HEK293 (cell line): ENCODE results near the gene MDH2.
A peak's percentile ranks its signal among the peaks of the same experiment; 100 is the strongest.
"Not testable (repeated sequence)": the region's sequence is repeated elsewhere in the genome, so short reads cannot be mapped to it uniquely, and the experiment has no call there.

Experiments
- CTCF ChIA-PET: fragments of 350-600 bp; formaldehyde crosslinking; extraction: SDS; loops from one replicate; lab custom pipeline; 2021; ENCODE audit warnings: antibody characterized with exemption; lab: Yijun Ruan, JAX
- POLR2A ChIA-PET: fragments of 300-600 bp; formaldehyde crosslinking; extraction: SDS; loops from one replicate; lab custom pipeline; 2020; ENCODE audit warnings: antibody characterized with exemption, inconsistent platforms; lab: Yijun Ruan, JAX
- H3K27ac ChIP-seq: fragments of 200-500 bp; sonication (Bioruptor generic); 2 replicates; pipeline ENCODE4 v1.5.1; 2014; ENCODE audit warnings: low read depth, low read length, control low read depth, inconsistent platforms; ENCODE audit errors: extremely low read depth
- H3K36me3 ChIP-seq, 2 experiments: fragments of 200-500 bp in 1 of 2; sonication (Bioruptor generic) in 1 of 2; 1 replicate in 1 of 2; 2 replicates in 1 of 2; pipeline ENCODE4 v1.5.1; 2014 to 2017; ENCODE audit warnings: inconsistent platforms in 2 of 2, low read length in 2 of 2; ENCODE audit not compliant: control insufficient read depth in 2 of 2, insufficient read depth in 1 of 2
- H3K4me1 ChIP-seq: fragments of 200-500 bp; sonication (Bioruptor generic); 2 replicates; pipeline ENCODE4 v1.5.1; 2014; ENCODE audit warnings: mild to moderate bottlenecking, low read length, inconsistent platforms; ENCODE audit not compliant: control insufficient read depth, insufficient read depth
- H3K4me3 ChIP-seq: 2 replicates; pipeline ENCODE4 v1.5.1; 2011; ENCODE audit warnings: low read depth, mild to moderate bottlenecking, control low read depth, low read length, moderate library complexity
- H3K9me3 ChIP-seq: fragments of 200-500 bp; sonication (Bioruptor generic); 2 replicates; pipeline ENCODE4 v1.5.1; 2014; ENCODE audit warnings: low read depth, low read length, inconsistent platforms; ENCODE audit not compliant: control insufficient read depth, insufficient read depth
- ATF2 ChIP-seq: fragments of 450-650 bp; formaldehyde crosslinking; IDR thresholded peaks from 2 replicates; pipeline ENCODE4 v1.5.1; 2016; ENCODE audit warnings: missing biosample characterization, missing genetic modification characterization, low read depth
- ZBTB1 ChIP-seq: fragments of 450-650 bp; formaldehyde crosslinking; IDR thresholded peaks from 2 replicates; pipeline ENCODE4 v1.5.1; 2016; ENCODE audit warnings: missing biosample characterization, missing genetic modification characterization
- ZBTB44 ChIP-seq: fragments of 450-650 bp; IDR thresholded peaks from 2 replicates; pipeline ENCODE4 v1.5.1; 2018; ENCODE audit warnings: missing biosample characterization, mild to moderate bottlenecking, missing genetic modification characterization
- ZBTB6 ChIP-seq: fragments of 450-650 bp; formaldehyde crosslinking; IDR thresholded peaks from 2 replicates; pipeline ENCODE4 v1.5.1; 2017; ENCODE audit warnings: missing biosample characterization, missing genetic modification characterization
- ZBTB8A ChIP-seq: fragments of 450-650 bp; formaldehyde crosslinking; IDR thresholded peaks from 2 replicates; pipeline ENCODE4 v1.5.1; 2016; ENCODE audit warnings: missing biosample characterization, missing genetic modification characterization
- ZNF10 ChIP-seq: fragments of 450-650 bp; formaldehyde crosslinking; IDR thresholded peaks from 2 replicates; pipeline ENCODE4 v1.5.1; 2017; ENCODE audit warnings: missing biosample characterization, missing genetic modification characterization
- ZNF157 ChIP-seq: fragments of 450-650 bp; formaldehyde crosslinking; IDR thresholded peaks from 2 replicates; pipeline ENCODE4 v1.5.1; 2016; ENCODE audit warnings: missing biosample characterization, missing genetic modification characterization
- ZNF362 ChIP-seq: fragments of 450-650 bp; formaldehyde crosslinking; IDR thresholded peaks from 2 replicates; pipeline ENCODE4 v1.5.1; 2016; ENCODE audit warnings: missing biosample characterization, missing genetic modification characterization
- ZNF518A ChIP-seq: fragments of 450-650 bp; formaldehyde crosslinking; conservative IDR thresholded peaks from 2 replicates; pipeline ENCODE4 v1.5.1; 2016; ENCODE audit warnings: low read depth, missing biosample characterization, missing genetic modification characterization
- ZNF580 ChIP-seq: fragments of 450-650 bp; formaldehyde crosslinking; IDR thresholded peaks from 2 replicates; pipeline ENCODE4 v1.5.1; 2016; ENCODE audit warnings: missing biosample characterization, missing genetic modification characterization

MDH2 gene

GRCh38 chr7:76049295-76049694, 1.4 kb downstream of the MDH2 start (continued):
- TF ChIP-seq ZNF518A (tag by site-specific recombination) (no peak), ZBTB6 (tag by site-specific recombination) (no peak), ZBTB44 (tag by site-specific recombination) (no peak), ZNF362 (no peak), ZBTB1 (tag by site-specific recombination) (no peak)
- TF ChIP-seq, all 188 proteins: peak for 0

- H3K9me3 ChIP-seq = no peaks in the 10 kb centered on the region
- H3K4me1 ChIP-seq = no peaks in the 10 kb centered on the region; the same call in 1 of the 2 replicates
- no peak overlapping the region for H3K4me3 ChIP-seq
- no peak overlapping the region for H3K27ac ChIP-seq
- POLR2A ChIA-PET = no interaction called here
- TF ChIP-seq ZNF580 (no peak), ZBTB1 (tag by site-specific recombination) (no peak), ZNF10 (tag by site-specific recombination) (no peak)
- peaks cover 19 to 54% of the 10 kb centered on the region in 2 experiments for H3K36me3 ChIP-seq
- CTCF ChIA-PET = no interaction called here
Measured at GRCh38 chr7:76050545-76050944, 2.6 kb downstream of the MDH2 start.

GRCh38 chr7:76051840-76052239, 3.9 kb downstream of the MDH2 start:
- ChIA-PET CTCF (no interaction called here), POLR2A (interaction anchor here (0.6 to 0.7 kb wide), 3 partner anchors 11 to 198 kb away, joined by 3 to 6 read pairs (median 3); no protein-coding TSS in a partner anchor)
- H3K4me1 ChIP-seq = no peaks in the 10 kb centered on the region; the same call in 1 of the 2 replicates
- peaks cover 29 to 66% of the 10 kb centered on the region in 2 experiments for H3K36me3 ChIP-seq
- H3K27ac ChIP-seq = no peak overlapping the region
- TF ChIP-seq ZNF518A (tag by site-specific recombination) = no peak
- TF ChIP-seq ZNF157 (tag by site-specific recombination) = no peak
- TF ChIP-seq ZBTB8A = no peak
- peak; percentile 35; the same call in 1 of the 2 replicates for TF ChIP-seq ATF2
- H3K9me3 ChIP-seq = no peaks in the 10 kb centered on the region
- no peak overlapping the region for H3K4me3 ChIP-seq

- peaks cover 31 to 75% of the 10 kb centered on the region in 2 experiments for H3K36me3 ChIP-seq
- H3K27ac ChIP-seq, CTCF ChIA-PET: not testable (repeated sequence)
Measured at GRCh38 chr7:76052681-76053080, 4.8 kb downstream of the MDH2 start.

More at GRCh38 chr7:76052681-76053080, 4.8 kb downstream of the MDH2 start:
- not testable (repeated sequence) for H3K4me1 ChIP-seq, H3K4me3 ChIP-seq, H3K9me3 ChIP-seq
- POLR2A ChIA-PET = interaction anchor here (1.3 kb wide), 1 partner anchor 8 kb away, joined by 3 read pairs; no protein-coding TSS in a partner anchor
